GM18868 (cell line): ENCODE measurements around the gene ZDHHC3.
"Not testable (repeated sequence)": the region's sequence is repeated elsewhere in the genome, so short reads cannot be mapped to it uniquely, and the experiment has no call there.

Experiments used
- ATAC-seq: cut with Tn5 transposase; IDR thresholded peaks from one replicate; pipeline ENCODE4 v1.9.1; 2021; ENCODE audit warnings: mild to moderate bottlenecking, moderate library complexity; ENCODE audit not compliant: unreplicated experiment

The ZDHHC3 gene

GRCh38 chr3:44966795-44967278 is 9.1 kb downstream of the ZDHHC3 start:
- no peak for ATAC-seq

GRCh38 chr3:44965165-44965564 is 10.8 kb downstream of the ZDHHC3 start:
- ATAC-seq, result no peak

- no peak for ATAC-seq
Measured at GRCh38 chr3:44963571-44964325, 12.2 kb downstream of the ZDHHC3 start.

GRCh38 chr3:44962621-44963393 is 13.2 kb downstream of the ZDHHC3 start:
- ATAC-seq, result no peak

- ATAC-seq, result no peak
Measured at GRCh38 chr3:44961888-44962287, 14.1 kb downstream of the ZDHHC3 start.

- ATAC-seq, result peak; percentile 49
Measured at GRCh38 chr3:44960387-44961026, 15.5 kb downstream of the ZDHHC3 start.

GRCh38 chr3:44958386-44958785 is 17.6 kb downstream of the ZDHHC3 start:
- no peak for ATAC-seq

- ATAC-seq, result no peak
Measured at GRCh38 chr3:44957986-44958385, 18.0 kb downstream of the ZDHHC3 start.

GRCh38 chr3:44955917-44956316 is 20.1 kb downstream of the ZDHHC3 start:
- ATAC-seq, result no peak

GRCh38 chr3:44954962-44955361 is 21.0 kb downstream of the ZDHHC3 start:
- ATAC-seq, result peak; percentile 85

- ATAC-seq, result no peak
Measured at GRCh38 chr3:44954304-44954703, 21.7 kb downstream of the ZDHHC3 start.

- ATAC-seq, result no peak
Measured at GRCh38 chr3:44952689-44953088, 23.3 kb downstream of the ZDHHC3 start.

- ATAC-seq, result no peak
Measured at GRCh38 chr3:44950275-44950734, 25.7 kb downstream of the ZDHHC3 start.

- ATAC-seq, result not testable (repeated sequence)
Measured at GRCh38 chr3:44949770-44950169, 26.2 kb downstream of the ZDHHC3 start.

- ATAC-seq, result no peak
Measured at GRCh38 chr3:44948239-44948638, 27.7 kb downstream of the ZDHHC3 start.

GRCh38 chr3:44942202-44942921 is 33.6 kb downstream of the ZDHHC3 start:
- no peak for ATAC-seq

- ATAC-seq, result no peak
Measured at GRCh38 chr3:44939581-44940036, 36.4 kb downstream of the ZDHHC3 start.

- no peak for ATAC-seq
Measured at GRCh38 chr3:44932986-44933944, 42.7 kb downstream of the ZDHHC3 start.

- ATAC-seq, result no peak
Measured at GRCh38 chr3:44932271-44932670, 43.7 kb downstream of the ZDHHC3 start.

- no peak for ATAC-seq
Measured at GRCh38 chr3:44931791-44932190, 44.2 kb downstream of the ZDHHC3 start.
